HG03439 (cell line): ENCODE measurements around the gene CD63.

Source experiments
- ATAC-seq: cut with Tn5 transposase; IDR thresholded peaks from one replicate; pipeline ENCODE4 v1.9.1; 2021; ENCODE audit warnings: mild to moderate bottlenecking, moderate library complexity; ENCODE audit not compliant: unreplicated experiment

CD63 gene

DNA sequence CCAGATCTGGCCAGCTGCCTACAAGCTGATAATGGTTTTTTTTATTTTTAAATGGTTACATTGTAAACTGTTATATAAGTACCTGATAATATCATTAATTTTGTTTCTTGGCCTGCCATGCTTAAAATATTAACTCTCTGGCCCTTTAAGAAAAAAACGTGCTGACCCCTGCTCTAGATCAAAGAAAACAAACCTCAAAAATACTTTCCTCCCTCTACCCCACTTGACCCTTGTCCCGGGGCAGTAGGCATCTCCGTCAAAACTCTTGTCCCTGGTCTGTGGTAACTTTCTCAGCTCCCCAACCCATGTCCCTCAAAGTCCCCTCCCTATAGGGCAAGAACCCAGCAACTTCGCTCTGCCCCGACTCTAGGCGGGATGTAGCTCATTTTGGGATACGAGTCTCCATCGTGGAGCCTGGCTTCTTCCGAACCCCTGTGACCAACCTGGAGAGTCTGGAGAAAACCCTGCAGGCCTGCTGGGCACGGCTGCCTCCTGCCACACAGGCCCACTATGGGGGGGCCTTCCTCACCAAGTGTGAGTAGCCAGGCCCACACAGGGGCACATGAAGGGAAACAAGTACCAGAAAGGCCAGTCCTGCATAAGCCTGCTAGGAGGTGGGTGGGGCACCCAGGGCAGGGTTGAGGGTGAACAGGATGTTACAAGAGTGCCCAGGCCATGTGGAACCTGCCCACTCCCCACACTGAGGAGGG, 5.1 kb downstream of the CD63 start:
- no peak for ATAC-seq

DNA sequence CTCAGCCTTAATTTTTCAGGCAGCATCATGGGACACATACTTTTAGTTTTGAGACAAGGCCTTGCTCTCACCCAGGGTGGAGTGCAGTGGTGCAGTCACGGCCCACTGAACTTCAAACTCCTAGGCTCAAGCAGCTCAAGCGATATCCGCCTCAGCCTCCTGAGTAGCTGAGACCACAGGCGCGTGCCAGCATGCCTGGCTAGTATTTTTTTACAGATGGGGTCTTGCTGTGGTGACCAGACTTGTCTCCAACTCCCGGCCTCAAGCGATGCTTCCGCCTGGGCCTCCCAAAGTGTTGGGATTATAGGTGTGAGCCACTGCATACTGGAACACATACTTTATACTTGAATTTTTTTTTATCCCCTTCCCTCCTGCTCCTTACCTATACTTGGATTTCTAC, 5.9 kb downstream of the CD63 start:
- ATAC-seq = no peak

DNA sequence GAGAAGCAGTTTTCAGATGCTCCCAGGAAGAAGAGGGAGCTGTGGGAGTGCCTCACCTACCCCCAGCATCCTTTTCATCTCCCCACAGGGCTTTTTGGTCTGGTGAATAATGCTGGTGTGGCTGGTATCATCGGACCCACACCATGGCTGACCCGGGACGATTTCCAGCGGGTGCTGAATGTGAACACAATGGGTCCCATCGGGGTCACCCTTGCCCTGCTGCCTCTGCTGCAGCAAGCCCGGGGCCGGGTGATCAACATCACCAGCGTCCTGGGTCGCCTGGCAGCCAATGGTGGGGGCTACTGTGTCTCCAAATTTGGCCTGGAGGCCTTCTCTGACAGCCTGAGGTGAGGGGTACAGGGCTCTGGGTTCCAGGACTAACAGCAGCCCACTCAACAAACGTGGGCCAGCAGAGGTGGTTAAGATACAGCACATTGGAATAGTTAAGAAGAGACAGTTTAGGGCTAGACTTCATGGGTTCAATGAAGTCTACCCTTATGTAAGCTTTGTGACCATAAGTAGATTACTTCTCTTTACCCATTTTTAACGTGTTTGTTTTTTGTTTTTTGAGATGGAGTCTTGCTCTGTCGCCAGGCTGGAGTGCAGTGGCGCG, 7.1 kb downstream of the CD63 start:
- no peak for ATAC-seq

DNA sequence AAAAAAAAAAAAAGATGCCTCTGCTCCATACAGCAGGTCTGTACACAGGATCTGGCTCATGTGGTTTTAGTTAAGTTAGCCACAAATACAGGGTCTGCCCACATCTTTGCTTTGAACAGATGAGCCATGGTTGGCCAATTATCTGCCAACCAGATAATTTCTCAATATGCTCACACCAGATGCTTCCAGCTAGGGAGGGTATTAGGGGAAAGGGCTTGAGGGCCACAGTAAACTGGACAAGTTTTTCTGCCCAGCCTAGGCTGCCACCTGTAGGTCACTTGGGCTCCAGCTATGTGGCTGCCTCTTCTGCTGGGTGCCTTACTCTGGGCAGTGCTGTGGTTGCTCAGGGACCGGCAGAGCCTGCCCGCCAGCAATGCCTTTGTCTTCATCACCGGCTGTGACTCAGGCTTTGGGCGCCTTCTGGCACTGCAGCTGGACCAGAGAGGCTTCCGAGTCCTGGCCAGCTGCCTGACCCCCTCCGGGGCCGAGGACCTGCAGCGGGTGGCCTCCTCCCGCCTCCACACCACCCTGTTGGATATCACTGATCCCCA, 7.8 kb downstream of the CD63 start:
- no peak for ATAC-seq

DNA sequence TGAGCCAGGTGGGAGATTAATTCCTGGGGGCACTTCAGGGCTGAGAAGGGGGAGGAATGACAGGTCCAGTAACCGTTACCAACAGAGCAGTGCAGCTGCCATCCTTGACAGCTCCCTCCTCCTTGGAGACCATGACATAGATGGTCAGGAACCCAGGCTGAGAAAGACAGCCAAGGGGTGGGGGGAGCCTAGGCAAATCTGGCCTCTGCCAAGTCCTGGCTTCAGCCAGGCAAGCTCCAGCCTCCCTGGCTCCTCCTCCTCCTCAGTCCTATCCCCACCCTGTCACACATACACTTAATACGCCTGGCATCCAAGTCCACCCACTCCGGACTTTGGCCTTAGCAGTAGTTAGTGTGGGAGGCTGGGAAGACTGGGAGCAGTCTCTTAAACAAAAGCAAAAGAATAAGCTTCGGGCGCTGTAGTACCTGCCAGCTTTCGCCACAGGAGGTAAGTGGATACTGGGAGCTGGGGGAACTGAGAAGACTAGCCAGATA, 8.7 kb downstream of the CD63 start, which contains the start of gene RDH5:
Gene RDH5 (plus strand): TSS at position 323 of the 494 bp plus-strand sequence. CDS start 792 bp downstream, outside the sequence.
- no peak for ATAC-seq

DNA sequence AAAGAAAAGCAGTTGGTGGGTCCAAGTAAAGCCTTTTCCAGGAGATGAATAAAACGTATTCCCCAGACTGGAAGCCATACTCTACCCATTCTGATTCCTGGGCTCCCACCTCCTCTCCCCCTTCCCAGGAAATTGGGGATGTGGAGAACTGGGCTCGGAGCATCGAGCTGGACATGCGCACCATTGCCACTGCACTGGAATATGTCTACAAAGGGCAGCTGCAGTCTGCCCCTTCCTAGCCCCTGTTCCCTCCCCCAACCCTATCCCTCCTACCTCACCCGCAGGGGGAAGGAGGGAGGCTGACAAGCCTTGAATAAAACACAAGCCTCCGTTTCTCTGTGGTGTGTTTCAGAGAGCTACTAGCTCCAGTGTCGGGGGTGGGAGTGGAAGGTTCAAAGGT, 9.4 kb downstream of the CD63 start:
- ATAC-seq = no peak

DNA sequence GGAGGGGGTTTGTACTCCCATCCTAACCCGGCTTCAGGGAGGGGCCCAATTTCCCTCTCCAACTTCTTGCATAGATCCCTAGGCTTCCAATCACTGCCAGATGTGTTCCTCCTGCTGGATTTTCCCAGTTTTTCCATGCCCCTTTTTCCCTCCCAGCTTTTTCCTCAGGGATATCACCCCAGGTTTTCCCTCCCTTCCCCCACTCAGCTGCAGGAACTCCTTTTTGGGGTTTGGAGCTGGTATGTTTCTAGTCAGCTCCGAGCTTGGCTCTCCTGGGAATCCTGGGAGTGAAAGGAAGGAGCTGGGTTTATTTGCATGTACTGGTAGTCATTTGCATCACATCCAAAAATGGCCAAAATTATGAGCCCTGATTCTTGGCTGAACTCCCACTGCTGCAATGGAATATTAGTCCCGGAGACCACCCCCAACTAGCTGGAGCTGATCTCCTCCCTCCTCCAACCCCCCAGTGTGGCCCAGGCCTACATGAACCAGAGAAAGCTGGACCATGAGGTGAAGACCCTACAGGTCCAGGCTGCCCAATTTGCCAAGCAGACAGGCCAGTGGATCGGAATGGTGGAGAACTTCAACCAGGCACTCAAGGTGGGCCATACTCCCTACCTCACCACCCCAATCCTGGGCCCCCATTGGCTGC, 10.1 kb downstream of the CD63 start:
- no peak for ATAC-seq

DNA sequence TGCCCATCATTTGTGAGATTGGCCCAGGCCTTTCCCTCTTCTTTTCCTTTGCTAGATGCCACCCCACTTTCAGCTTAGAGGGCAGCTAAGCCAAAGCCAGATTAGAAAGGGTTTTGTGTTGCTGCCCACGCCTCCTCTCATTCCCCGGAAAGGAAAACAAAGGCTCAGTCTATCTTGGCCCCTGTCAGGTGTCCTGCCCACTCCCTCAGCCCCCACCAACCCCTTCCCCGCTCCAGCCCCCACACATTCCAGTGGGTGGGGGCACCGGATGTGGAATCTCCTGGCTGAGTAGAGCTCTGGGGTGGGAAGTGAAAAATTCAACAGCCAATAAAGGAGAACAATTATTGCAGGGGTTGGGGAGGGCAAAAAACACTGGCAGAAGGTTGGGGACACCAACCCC, 10.8 kb downstream of the CD63 start:
- no peak for ATAC-seq

DNA sequence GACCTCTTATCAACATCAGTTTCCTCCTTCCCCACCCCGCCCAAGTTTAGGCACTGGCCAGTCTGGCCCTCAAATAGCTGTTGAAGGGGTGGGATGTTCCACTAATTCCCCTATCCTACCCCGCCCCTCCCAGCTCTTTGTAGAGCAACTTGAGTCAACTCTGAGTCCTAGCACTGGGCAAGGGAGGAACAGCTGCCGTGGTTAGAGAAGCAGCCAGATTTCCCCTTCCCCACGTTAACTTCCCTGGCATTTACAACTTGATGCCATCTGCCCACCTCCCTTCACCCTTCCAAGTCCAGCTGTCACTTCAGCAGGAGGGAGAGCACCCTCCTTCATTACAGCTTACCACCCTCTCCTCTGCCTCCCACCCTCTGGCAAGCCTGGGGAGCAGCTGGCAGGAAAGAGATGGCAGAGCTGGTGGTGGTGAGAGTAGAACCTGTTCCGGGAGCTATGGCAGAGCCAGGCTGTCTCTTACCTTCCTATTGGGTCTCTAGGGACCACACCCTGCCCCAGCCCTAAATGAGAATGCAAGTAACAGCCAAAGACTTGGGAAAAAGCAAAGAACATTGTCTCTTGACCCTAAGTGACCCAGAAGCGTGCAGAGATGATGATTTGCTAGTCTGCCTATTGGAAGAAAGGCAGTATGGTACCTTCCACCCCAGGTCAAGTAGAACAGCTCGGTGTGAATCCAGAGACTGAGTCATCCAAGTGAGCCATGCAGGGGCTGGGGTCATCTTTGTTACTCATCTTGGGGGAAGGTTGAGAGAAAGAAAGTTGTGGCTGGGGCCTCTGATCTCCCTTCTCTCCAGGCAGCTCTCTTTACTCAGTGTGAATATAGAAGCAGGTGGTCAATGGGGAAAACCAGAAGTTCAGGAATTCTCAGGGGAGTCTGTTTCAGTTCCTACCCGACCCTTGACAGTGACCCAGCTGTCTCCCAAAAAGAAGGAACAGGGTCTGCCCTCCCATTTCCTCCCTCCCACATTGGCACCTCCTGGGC, 11.5 kb downstream of the CD63 start:
- no peak for ATAC-seq

DNA sequence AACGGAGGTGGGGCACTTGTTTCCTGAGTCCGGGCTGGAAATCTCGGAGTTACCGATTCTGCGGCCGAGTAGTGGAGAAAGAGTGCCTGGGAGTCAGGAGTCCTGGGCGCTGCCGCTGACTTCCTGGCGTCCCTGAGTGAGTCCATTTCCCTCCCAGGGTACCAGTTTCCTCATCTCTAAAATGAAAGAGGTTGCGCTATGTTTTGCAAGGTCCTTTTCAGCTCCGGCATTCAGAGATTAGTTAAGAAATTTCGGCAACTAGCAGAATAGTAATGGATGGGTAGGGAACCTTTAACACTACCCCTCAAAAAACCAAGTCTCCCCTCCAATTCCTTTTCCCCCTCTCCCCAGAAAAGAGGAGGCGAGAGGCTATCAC, 12.2 kb downstream of the CD63 start:
- ATAC-seq = peak; percentile 23

DNA sequence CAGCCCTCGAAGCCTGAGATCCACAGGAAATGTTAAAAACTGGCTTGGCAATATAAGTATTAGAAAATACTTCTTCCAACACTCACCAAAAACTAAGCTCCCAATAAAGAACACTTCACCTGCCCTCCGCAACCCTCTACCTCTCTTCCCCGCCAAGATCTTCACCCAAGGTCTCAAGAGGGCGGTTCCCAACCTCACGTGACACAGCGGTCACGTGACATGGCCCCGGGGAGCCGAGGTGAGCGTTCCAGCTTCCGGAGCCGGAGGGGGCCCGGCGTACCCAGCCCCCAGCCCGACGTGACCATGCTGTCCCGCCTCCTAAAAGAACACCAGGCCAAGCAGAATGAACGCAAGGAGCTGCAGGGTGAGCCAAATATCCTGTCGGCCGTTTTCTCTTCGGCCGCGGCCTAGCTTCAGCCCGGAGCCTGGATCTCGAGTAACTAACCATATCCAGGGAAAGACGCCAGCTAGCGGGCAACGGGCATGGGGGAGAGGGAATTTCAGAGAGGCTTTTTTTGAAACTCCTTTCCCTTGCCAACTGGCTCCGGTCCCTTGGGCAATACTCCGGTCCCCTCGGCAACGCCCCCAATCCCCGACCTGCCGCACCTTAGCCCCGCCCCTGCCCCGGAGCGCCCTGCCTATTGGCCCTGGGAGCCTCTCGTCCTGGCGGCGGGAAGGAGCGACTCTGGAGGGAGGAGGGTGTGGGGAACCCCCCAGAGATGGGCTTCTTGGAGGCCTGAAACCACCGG, 12.8 kb downstream of the CD63 start, which contains the start of gene BLOC1S1:
Gene BLOC1S1 (plus strand): TSS at position 214 of the 749 bp plus-strand sequence. CDS start 6 bp downstream, at position 220.
- peak; percentile 90 for ATAC-seq

DNA sequence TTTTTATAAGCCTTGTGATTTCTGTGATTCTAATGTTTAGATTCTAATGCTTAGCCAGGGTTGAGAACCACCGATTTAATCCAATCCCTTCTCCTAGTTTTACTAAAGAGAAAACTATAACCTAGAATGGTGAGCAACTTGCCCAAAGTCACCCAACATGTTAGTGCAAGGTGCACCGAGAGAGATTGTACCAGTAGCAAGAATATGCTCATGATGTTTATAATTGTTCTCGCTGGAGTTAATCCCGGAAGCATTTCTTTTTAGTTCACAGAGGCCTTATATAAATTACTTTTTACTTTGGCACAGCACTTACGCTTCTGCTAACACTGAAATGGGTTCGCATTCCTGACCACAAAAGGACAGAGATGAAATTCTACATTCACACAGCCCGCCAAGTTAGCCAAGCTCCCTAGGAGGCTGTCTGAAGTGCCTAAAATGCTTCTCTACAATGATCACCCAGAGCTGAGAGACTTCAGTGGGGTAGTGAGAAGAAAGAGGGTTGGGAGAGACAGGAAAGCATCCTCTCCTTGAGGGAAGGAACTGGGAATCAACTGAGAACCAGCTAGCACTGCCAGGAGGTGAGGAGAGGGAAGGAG, 13.5 kb downstream of the CD63 start:
- no peak for ATAC-seq

DNA sequence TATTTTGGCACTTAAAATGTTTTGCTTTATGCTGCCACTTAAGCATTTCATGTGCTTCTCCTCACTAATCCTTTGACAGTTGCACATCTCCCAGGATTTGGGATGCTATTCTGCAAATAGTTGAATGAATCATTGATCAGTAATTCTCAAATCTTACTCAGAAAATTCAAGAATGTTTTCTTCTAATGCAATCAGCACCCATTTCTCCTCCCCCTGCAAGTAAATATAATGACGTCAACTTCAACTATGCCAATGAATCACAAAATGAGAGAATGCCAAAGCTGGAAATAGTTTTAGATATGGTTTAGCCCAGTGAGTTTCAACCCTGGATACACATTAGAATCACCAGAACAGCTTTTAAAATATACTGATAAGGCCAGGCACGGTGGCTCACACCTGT, 15.1 kb downstream of the CD63 start:
- no peak for ATAC-seq

DNA sequence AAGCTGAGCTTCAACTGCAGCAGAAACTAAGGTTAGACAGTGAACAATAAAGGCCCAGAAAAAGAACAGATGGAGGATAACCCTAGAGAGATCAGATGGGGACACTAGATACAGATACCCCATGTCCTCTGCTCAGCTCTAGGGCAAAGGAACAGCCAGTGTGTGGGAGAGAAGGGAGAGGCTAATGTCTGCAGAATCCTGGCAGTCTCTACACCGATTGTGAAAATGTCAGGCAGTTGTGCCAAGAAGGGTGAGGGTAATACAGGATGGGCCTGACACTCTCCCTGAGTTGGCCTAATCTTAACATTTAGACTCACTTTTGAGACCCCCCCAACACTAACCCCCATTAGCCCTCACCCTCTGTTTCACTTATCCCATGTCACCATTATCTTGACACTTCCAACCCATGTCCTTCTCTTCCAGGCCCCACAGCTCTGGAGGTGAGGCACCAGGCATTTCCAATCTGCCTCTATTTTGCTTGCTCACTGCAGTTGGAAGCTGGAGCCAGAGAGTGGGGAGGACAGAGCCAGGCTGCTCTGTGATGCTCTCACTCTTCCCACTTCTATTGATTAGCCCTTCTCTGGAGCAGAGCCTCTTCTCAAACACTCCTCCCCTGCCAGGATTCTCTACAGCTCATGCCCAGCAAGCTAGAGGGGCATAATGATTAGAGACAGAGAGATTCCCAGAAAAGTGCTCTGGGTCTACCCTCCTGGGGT, 16.0 kb downstream of the CD63 start:
- ATAC-seq = no peak

DNA sequence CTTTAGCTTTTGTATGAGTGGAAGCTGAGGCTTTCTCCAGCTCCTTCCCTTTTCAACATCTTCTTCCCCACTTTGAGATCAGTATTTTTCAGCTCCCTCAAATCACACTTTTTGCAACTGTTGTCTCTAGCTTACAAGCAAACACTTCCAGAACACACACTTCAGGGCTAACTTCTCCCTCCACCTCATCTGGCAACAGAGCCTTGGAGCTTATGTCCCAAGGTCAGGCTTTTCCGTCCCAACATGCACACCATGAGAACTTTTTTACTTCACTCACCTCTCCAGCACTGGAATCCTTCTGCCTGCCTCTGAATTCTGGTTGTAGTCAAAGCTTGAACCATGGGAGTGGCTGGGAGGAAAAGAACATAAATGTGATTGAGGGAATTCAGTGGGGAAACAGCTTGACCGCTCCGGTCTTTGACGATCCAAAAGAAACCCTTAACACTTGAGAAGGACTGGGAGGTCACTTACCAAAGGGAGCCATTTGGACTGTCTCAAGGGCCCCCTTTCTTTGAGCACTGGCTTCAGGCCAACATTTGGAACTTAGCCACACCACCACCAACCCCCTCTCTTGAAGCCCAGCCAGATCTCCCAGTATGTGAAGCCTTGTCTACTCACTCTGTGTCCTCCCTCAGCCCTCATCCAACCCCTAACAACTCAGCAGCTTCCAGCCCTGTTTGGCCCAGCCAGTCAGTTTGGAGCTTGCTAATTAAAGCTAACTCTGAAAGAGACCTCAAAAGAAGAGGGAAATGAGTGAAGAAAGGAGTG, 16.8 kb downstream of the CD63 start:
- no peak for ATAC-seq

DNA sequence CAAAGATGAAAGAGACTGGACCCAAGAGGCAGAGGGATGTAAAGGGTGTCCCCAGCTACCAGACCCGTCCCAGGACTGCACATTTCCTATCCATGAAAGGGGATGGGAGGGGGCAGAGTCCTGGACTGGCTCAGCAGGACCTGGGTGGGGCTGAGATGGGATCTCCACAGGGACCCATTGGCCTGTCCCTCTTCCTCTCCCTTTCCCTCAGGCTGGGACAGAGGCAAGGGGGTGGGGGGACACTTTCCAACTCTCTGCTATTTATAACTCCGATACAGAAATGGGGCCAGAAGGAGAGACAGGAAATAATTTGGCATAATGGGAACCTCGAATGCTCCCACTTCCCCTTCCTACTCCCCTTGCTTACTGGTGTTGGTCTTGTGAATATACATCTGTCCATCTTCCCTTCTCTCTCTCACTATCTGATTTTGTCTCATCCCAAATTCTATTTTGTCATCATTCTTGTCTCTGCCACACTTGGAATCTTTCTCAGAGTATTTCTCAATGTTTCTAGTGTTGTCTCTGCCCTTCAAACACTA, 20.0 kb downstream of the CD63 start:
- no peak for ATAC-seq

DNA sequence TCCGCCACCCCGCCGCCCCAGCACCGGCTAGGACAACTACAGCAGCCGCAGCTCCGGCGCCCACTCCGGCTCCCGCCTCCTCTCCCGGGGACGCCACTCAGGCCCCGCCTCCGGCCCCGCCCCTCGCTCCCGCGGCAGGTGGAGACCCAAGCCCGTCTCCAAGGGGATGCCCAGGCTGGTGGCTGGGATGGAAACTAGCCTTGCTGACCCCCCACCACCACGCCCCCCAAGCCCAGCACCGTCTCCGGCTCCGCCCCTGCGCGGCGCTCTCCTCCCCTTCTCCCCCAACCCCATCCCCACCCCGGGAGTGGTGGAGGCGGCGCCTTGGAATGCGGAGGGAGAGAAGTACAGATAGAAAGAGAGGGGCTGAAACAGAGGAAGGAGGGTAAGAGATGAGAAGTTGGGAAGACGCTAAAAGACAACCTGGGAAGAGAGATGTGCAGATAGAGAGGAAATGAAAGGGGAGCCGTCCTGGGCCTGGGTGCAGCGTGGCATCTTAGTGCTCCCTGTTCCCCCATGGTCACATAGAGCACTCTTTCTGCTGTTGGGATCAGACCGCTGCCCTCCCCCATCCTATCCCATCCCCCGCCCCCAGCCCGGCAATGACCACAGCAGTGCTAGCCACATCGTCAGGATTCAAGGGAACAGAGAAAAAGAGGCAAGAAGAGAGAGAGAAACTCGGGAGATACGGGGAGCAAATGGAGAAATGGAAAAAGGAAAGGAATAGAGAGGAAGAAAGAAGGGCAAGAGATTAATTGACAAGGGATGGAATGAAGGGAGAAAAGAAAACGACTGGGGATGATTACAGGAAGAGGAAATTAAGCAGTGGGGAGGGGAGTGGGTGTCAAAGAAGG, 20.7 kb downstream of the CD63 start, which contains the start of gene ITGA7:
Gene ITGA7 (minus strand): TSS at position 64 of the 854 bp plus-strand sequence. CDS start 222 bp downstream, outside the sequence.
- ATAC-seq = no peak
